GM12864 (cell line): ENCODE data around the gene CRPPA.
"Not testable (repeated sequence)": the region's sequence is repeated elsewhere in the genome, so short reads cannot be mapped to it uniquely, and the experiment has no call there.

Source experiments
- DNase-seq: peaks from one replicate; pipeline ENCODE4 v3.0.0-alpha.2; 2011; ENCODE audit warnings: low read depth
- H3K4me3 ChIP-seq: 2 replicates; pipeline ENCODE4 v1.5.1; 2011; ENCODE audit warnings: mild to moderate bottlenecking, low read depth, low read length, control low read depth
- CTCF ChIP-seq: IDR thresholded peaks from 2 replicates; pipeline ENCODE4 v1.5.1; 2011; ENCODE audit warnings: low read depth, mild to moderate bottlenecking, moderate library complexity, low read length, control low read depth, inconsistent platforms; ENCODE audit errors: missing control alignments

CRPPA gene

DNA sequence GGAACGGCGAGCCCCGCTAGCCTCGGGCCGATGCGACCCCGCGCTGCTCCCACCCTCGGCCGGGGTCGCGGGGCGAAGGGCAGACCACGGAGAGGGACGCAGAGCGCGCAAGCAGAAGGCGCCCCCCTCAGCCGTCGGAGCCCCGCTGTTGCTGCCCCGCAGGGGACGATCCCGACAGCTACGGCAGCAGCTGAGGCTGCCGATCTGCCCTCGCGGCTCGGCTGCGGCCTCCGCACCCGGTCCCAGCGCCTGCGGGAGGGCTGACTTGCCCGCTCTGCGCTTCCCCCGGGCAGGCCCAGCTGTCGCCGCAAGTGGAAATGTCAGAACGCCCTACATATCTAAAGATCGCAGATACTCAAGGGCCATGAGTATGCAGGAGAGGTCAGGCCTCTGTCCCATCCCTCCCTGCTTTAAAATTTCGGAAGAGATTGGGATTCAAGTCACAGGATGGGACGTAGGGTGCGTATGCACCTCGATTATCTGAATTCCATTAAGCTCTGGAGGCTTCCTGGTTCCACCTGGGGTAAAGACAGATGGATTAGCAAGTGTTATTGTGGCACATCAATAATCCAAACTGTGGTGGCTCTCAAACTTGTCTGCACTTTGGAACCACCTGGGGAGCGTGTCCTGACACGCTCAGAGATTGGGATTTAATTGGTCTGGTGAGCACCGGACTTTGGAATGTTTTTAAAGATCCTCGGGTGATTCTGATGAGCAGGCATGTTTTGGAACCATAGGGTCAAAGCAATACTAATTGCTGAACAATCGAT is at the start of gene CRPPA:
Gene CRPPA (minus strand): TSS at position 206 of the 770 bp plus-strand sequence. CDS start 216 bp downstream, outside the sequence.
- no peak for TF ChIP-seq CTCF
- peak within 1 kb of the TSS; percentile 42 for H3K4me3 ChIP-seq
- no peak for DNase-seq

GRCh38 chr7:16465469-16466361 is 44.4 kb upstream of the CRPPA start, which contains the start of gene SOSTDC1:
SOSTDC1 (minus strand) TSS chr7:16465738; CDS start chr7:16465668, 70 bp downstream.
- H3K4me3 ChIP-seq = no peak within 1 kb of the TSS
- no peak for TF ChIP-seq CTCF
- DNase-seq = no peak

DNA sequence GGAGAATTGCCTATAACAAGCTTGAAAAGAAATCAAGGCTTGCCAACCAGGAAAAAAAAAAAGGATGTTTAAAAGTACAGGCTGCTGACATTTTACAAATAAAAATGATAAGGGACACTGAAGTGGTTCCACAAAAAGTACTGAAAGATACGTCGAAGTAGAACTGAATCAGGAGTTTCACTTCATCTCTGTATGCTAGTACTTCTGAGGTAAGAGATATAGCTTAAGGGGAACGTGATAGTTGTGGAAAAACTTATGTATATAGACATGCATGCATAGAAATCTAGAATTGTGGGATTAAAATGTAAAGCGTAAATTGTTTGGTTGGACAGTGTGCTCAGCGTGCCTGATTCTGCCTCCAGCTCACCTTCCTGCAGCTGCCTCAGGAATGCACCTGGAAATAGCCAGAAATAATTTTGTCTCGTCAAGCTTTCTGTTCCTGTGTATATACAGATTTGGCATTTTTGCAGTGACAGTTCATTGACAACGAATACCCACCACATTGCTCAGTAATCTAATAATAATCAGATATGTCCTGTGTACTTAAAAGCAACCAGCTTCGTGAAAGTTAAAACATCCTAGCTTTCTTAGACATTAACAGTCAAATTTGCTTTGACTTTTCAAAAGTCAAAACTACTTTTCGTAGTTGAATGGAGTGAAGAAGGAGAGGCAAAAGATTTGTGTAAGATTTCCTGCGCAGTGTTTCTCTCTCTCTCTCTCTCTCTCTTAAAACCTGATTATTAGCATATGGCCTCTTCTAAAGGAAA is 42.8 kb upstream of the CRPPA start:
- H3K4me3 ChIP-seq = no peak overlapping the region
- no peak for TF ChIP-seq CTCF
- DNase-seq = no peak

DNA sequence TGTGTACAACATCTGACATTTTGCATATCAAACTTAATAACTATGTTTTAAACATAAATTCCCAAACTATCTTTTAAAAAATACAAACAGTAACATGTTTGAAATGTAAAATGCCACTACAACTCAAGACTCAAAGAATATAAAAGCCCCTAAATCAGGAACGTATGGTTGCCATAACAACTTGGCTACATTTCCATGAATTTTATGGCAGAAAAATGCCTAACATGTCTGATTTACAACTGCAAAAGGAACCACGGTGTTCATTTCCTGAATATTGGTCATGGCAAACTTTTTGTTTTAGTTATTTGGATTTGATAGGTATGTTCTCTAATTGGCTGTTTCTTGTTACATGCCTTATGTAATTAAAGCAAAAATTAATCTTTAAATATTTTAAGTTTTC is 42.2 kb upstream of the CRPPA start:
- TF ChIP-seq CTCF = no peak
- no peak for DNase-seq

GRCh38 chr7:16462431-16462889 is 41.1 kb upstream of the CRPPA start:
- TF ChIP-seq CTCF = no peak
- no peak for DNase-seq
- no peak overlapping the region for H3K4me3 ChIP-seq

More for the DNA sequence above, 42.2 kb upstream of the CRPPA start:
- H3K4me3 ChIP-seq = no peak overlapping the region

DNA sequence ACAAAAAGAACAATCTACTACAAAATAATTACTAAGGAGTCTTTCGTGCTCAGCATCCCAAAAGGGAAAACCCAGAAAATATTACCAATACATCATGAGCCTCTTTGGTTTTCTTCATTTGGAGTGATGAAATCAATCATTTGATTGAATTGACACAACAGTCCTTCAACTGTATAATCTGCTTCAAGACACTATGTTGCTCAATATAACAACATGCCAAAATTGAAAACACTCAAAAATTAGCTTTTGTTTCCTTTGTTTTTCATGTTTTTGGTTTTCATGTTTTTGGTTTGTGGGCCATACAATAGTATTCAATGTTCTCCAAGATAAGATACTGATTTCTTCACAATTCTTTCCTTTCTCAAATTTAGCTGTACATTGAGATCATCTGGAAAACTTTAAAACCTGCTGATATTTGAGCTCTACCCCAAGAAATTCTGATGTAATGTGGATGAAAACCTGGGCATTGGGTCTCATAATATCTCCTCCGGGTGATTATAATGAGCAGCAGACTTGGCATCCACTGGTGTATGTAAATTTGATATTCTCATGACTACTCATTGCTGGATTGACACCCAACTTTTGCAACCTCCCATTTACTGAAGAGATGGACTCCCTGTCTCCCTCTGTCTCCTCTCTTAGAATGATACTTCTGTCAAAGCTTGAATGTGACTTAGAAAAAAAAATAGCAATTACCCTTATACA is 39.6 kb upstream of the CRPPA start:
- H3K4me3 ChIP-seq = no peak overlapping the region
- no peak for DNase-seq
- TF ChIP-seq CTCF = no peak

- DNase-seq, H3K4me3 ChIP-seq: not testable (repeated sequence)
These were observed 35.0 kb upstream of the CRPPA start for GRCh38 chr7:16456303-16456702.
